ENCODE data around the gene HIVEP3. TPM values are rescaled to one million over a fixed set of nuclear protein-coding genes. Genes with fewer than 3 reads are reported as not detected.

The HIVEP3 gene
- total RNA-seq, 1 donor from 2014 or later: 11.0 TPM

DNA sequence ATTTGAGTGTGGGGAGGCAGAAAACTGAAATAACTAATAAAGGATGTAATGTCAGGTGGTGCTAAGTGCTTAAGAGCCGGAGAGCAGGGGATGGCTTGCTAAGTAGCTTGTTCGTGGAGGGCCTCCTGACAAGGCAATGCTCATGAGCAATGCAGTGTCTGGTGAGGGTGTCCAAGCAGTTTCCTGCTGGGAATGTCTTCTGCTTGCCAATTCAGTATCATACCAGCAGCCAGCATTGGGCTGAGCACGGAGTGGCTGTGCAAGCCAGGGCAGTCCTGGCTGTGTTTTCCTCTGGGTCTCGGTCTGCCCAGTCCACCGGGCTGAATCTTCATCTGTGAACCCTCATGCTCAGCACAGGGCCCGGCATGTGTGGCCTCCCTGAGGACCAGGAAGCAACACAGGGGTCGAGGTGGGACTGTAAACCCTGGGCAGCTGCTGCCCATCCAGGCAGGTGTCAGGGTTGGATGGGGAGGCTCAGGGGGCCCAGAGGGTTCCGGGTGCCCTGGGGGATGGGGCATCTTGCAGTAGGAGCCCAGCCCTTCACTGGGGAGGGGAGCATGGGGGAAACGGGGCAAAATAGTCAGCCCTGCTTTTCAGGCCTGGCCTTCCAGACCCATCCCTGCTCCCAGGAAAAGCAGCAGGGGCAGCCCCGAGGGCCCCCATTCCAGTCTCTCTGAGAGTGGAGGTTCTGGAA lies 461.7 kb downstream of the HIVEP3 start:
- intact Hi-C loops (cut with DNase I): no loop called here
- DNase-seq (ENCODE audit: low spot score): no peak
- no peak for ATAC-seq

Other genes with a start within 250 kb of the HIVEP3 start
- not detected for gene GUCA2B, start 234.5 kb upstream of the HIVEP3 start, total RNA-seq
- gene GUCA2A, start 245.8 kb upstream of the HIVEP3 start, total RNA-seq: not detected

Data from sciatic nerve (tissue), 2 donors.